ENCODE data around the gene FOXD3.

FOXD3 gene

GRCh38 chr1:63362578-63362977 is 40.2 kb downstream of the FOXD3 start:
- no peaks in the 10 kb centered on the region for H3K9me3 ChIP-seq (replicated peaks; ENCODE audit: insufficient read depth, low read length)
- H3K27ac ChIP-seq (ENCODE audit: low read length): no peak overlapping the region
- H3K36me3 ChIP-seq (replicated peaks; ENCODE audit: insufficient read depth, low read length): no peaks in the 10 kb centered on the region
- H3K9ac ChIP-seq (ENCODE audit: low read length): no peak overlapping the region
- peaks cover 3% of the 10 kb centered on the region; the same call in 1 of the 2 replicates for H3K4me1 ChIP-seq (ENCODE audit: low read length)
- TF ChIP-seq CTCF (IDR thresholded peaks at IDR 0.05; ENCODE audit: low read length) (peak; percentile 12; the same call in 1 of the 2 replicates), EZH2 (optimal IDR thresholded peaks at IDR 0.05; ENCODE audit: low read depth, low read length) (no peak), EZH2phosphoT487 (IDR thresholded peaks at IDR 0.05; ENCODE audit: low read length) (no peak)
- H3K4me3 ChIP-seq (ENCODE audit: low read length): no peak overlapping the region
- no peak overlapping the region for H3K4me2 ChIP-seq (ENCODE audit: low read depth, low read length)
- no peaks in the 10 kb centered on the region; the same call in 1 of the 2 replicates for H3K79me2 ChIP-seq (ENCODE audit: low read length)
- no peaks in the 10 kb centered on the region for H3K9me2 ChIP-seq (replicated peaks; ENCODE audit: insufficient read depth, low read length)
- no peaks in the 10 kb centered on the region for H3K27me3 ChIP-seq (replicated peaks; ENCODE audit: insufficient read depth, low read length)
- H2AFZ ChIP-seq (ENCODE audit: low read length): no peak overlapping the region
- peaks cover 8% of the 10 kb centered on the region; the same call in 1 of the 2 replicates for H3F3A ChIP-seq (ENCODE audit: insufficient read depth, low read length)
- no peaks in the 10 kb centered on the region for H4K20me1 ChIP-seq (ENCODE audit: insufficient read depth, low read length)
- no peak for DNase-seq

GRCh38 chr1:63363014-63363413 is 40.6 kb downstream of the FOXD3 start:
- Histone ChIP-seq H3K36me3 (replicated peaks; ENCODE audit: insufficient read depth, low read length) (no peaks in the 10 kb centered on the region), H3K4me1 (ENCODE audit: low read length) (peaks cover 3% of the 10 kb centered on the region; the same call in 1 of the 2 replicates), H3K9ac (ENCODE audit: low read length) (no peak overlapping the region), H3K27me3 (replicated peaks; ENCODE audit: insufficient read depth, low read length) (no peaks in the 10 kb centered on the region), H3K9me3 (replicated peaks; ENCODE audit: insufficient read depth, low read length) (no peaks in the 10 kb centered on the region), H3K79me2 (ENCODE audit: low read length) (peaks cover 3% of the 10 kb centered on the region; the same call in 1 of the 2 replicates), H3K9me2 (replicated peaks; ENCODE audit: insufficient read depth, low read length) (no peaks in the 10 kb centered on the region), H3K27ac (ENCODE audit: low read length) (no peak overlapping the region), H3F3A (ENCODE audit: insufficient read depth, low read length) (peaks cover 8% of the 10 kb centered on the region; the same call in 1 of the 2 replicates), H3K4me2 (ENCODE audit: low read depth, low read length) (no peak overlapping the region), H2AFZ (ENCODE audit: low read length) (no peak overlapping the region), H3K4me3 (ENCODE audit: low read length) (no peak overlapping the region), H4K20me1 (ENCODE audit: insufficient read depth, low read length) (no peaks in the 10 kb centered on the region)
- no peak for DNase-seq
- TF ChIP-seq CTCF (IDR thresholded peaks at IDR 0.05; ENCODE audit: low read length) (no peak), EZH2 (optimal IDR thresholded peaks at IDR 0.05; ENCODE audit: low read depth, low read length) (no peak), EZH2phosphoT487 (IDR thresholded peaks at IDR 0.05; ENCODE audit: low read length) (no peak)

GRCh38 chr1:63366908-63367214 is 44.5 kb downstream of the FOXD3 start:
- H3K4me1 ChIP-seq (ENCODE audit: low read length): peaks cover 3% of the 10 kb centered on the region; the same call in 1 of the 2 replicates
- no peak for TF ChIP-seq EZH2phosphoT487 (IDR thresholded peaks at IDR 0.05; ENCODE audit: low read length)
- TF ChIP-seq EZH2 (optimal IDR thresholded peaks at IDR 0.05; ENCODE audit: low read depth, low read length): no peak
- TF ChIP-seq CTCF (IDR thresholded peaks at IDR 0.05; ENCODE audit: low read length): no peak
- no peaks in the 10 kb centered on the region for H3K27me3 ChIP-seq (replicated peaks; ENCODE audit: insufficient read depth, low read length)
- no peak overlapping the region for H3K27ac ChIP-seq (ENCODE audit: low read length)
- H3K9me3 ChIP-seq (replicated peaks; ENCODE audit: insufficient read depth, low read length): no peaks in the 10 kb centered on the region
- H3K9me2 ChIP-seq (replicated peaks; ENCODE audit: insufficient read depth, low read length): no peaks in the 10 kb centered on the region
- DNase-seq: no peak
- H3K4me2 ChIP-seq (ENCODE audit: low read depth, low read length): peak overlapping the region; percentile 90; the same call in 1 of the 2 replicates
- peak overlapping the region; percentile 27; the same call in 1 of the 2 replicates for H3K9ac ChIP-seq (ENCODE audit: low read length)
- peaks cover 11% of the 10 kb centered on the region; the same call in 1 of the 2 replicates for H3K79me2 ChIP-seq (ENCODE audit: low read length)
- H3K4me3 ChIP-seq (ENCODE audit: low read length): peak overlapping the region; percentile 100
- H3K36me3 ChIP-seq (replicated peaks; ENCODE audit: insufficient read depth, low read length): 0 out of 2 replicates have a peak, but pooled peaks cover 6% of the 10 kb centered on the region
- peak overlapping the region; percentile 97 for H2AFZ ChIP-seq (ENCODE audit: low read length)
- H4K20me1 ChIP-seq (ENCODE audit: insufficient read depth, low read length): no peaks in the 10 kb centered on the region
- peaks cover 8% of the 10 kb centered on the region; the same call in 1 of the 2 replicates for H3F3A ChIP-seq (ENCODE audit: insufficient read depth, low read length)

Measured in MM.1S (cell line).